Measurements from ENCODE around the gene HAPLN2.
A peak's percentile ranks its signal among the peaks of the same experiment; 100 is the strongest.

Gene HAPLN2

DNA sequence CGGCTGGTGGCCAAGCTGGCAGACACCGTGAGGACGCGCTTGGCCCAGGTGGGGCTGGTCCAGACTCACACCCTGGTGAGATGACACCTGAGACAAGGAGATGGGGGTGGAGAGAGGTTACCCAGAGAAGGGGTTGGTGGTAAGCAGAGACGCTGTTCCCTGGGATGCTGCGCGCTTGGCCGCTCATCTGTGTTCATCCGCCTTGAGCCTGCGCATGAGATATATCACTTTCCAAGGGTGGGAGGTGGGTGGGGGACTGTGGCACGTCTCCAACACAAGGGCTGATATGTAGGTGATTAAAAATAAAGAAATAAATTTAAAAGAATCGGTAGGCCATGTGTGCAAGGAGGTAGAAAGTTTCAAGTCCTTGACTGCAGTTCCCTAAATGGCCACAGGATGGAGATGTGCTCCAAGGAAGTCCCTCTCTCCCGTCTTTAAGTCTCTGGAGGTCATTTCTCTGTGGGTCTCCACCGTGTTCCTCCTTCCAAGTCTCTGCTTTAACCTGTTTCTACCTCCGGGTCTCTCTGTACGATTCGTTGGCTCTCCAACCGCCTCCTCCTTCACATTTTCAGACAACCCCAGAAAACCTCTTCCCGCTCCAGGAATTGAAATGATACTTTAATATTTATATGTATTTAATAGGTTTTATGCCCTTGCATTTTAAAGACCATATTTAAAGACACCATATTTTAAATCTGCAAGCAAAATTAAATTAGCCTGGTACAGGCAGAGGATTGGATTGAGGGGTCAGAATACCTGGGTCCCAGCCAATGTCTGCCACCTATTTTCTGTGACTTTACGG is 35.2 kb upstream of the HAPLN2 start:
- CTCF ChIA-PET, result interaction anchor here (0.6 to 3.3 kb wide), 11 partner anchors 7 to 201 kb away, joined by 3 to 18 read pairs (median 7); partner anchors contain the start of gene NAXE
- POLR2A ChIA-PET, result no interaction called here
- TF ChIP-seq GLIS1 (tag by site-specific recombination; IDR thresholded peaks at IDR 0.05) (peak; percentile 31; the same call in 1 of the 2 replicates), ZNF366 (tag by site-specific recombination; conservative IDR thresholded peaks at IDR 0.05) (peak; percentile 76), ZNF837 (tag by site-specific recombination; IDR thresholded peaks at IDR 0.05) (no peak), ZNF654 (tag by site-specific recombination; IDR thresholded peaks at IDR 0.05; ENCODE audit: low read depth) (peak; percentile 90), ZNF335 (tag by site-specific recombination; conservative IDR thresholded peaks at IDR 0.05) (0 out of 2 replicates have a peak, but pooled peaks have one; percentile 24), ZNF157 (tag by site-specific recombination; IDR thresholded peaks at IDR 0.05) (no peak)
- TF ChIP-seq, protein P1, sequence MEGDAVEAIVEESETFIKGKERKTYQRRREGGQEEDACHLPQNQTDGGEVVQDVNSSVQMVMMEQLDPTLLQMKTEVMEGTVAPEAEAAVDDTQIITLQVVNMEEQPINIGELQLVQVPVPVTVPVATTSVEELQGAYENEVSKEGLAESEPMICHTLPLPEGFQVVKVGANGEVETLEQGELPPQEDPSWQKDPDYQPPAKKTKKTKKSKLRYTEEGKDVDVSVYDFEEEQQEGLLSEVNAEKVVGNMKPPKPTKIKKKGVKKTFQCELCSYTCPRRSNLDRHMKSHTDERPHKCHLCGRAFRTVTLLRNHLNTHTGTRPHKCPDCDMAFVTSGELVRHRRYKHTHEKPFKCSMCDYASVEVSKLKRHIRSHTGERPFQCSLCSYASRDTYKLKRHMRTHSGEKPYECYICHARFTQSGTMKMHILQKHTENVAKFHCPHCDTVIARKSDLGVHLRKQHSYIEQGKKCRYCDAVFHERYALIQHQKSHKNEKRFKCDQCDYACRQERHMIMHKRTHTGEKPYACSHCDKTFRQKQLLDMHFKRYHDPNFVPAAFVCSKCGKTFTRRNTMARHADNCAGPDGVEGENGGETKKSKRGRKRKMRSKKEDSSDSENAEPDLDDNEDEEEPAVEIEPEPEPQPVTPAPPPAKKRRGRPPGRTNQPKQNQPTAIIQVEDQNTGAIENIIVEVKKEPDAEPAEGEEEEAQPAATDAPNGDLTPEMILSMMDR (tag by site-specific recombination; IDR thresholded peaks at IDR 0.05), result peak; percentile 69
- H3K4me1 ChIP-seq (ENCODE audit: control insufficient read depth, insufficient read depth, low read length), result no peaks in the 10 kb centered on the region
- no peaks in the 10 kb centered on the region for H3K36me3 ChIP-seq (ENCODE audit: control insufficient read depth in 2 of 2, insufficient read depth in 1 of 2, low read length in 2 of 2)
- H3K9me3 ChIP-seq (ENCODE audit: control insufficient read depth, insufficient read depth, low read depth, low read length), result no peaks in the 10 kb centered on the region
- H3K27ac ChIP-seq (ENCODE audit: extremely low read depth, low read depth, low read length), result no peak overlapping the region
- no peak overlapping the region for H3K4me3 ChIP-seq (ENCODE audit: low read depth, low read length)

DNA sequence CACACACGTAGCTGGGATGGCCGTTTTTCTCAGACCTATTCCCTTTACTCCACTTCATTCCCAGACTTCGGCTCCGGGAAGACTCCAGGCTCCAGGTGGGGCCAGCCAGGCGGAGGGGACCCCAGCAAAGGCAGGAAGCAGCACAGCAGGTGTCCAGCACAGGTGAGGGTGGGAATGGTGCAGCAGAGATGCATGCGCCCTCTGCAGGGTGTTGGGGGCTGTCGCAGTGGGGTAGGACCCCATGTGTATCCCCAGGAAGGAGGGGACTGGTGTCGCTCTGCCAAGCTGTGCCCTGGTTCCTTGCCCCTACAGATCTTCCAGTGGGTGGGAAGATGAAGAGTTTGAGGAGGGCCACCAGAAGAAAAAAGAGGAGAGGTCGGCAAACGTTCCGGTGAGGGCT is 34.4 kb upstream of the HAPLN2 start:
- Histone ChIP-seq H3K36me3 (ENCODE audit: control insufficient read depth in 2 of 2, insufficient read depth in 1 of 2, low read length in 2 of 2) (no peaks in the 10 kb centered on the region), H3K4me3 (ENCODE audit: low read depth, low read length) (no peak overlapping the region), H3K27ac (ENCODE audit: extremely low read depth, low read depth, low read length) (no peak overlapping the region), H3K4me1 (ENCODE audit: control insufficient read depth, insufficient read depth, low read length) (no peaks in the 10 kb centered on the region), H3K9me3 (ENCODE audit: control insufficient read depth, insufficient read depth, low read depth, low read length) (no peaks in the 10 kb centered on the region)
- no peak for TF ChIP-seq ZIC2 (tag by site-specific recombination; IDR thresholded peaks at IDR 0.05)
- no peak for TF ChIP-seq PBX3 (CRISPR knock-in tag; IDR thresholded peaks at IDR 0.05)
- peak; percentile 86; the same call in 1 of the 2 replicates for TF ChIP-seq ZNF2 (tag by site-specific recombination; IDR thresholded peaks at IDR 0.05)
- no peak for TF ChIP-seq ZNF585B (tag by site-specific recombination; IDR thresholded peaks at IDR 0.05)
- TF ChIP-seq, protein P1 (tag by site-specific recombination; IDR thresholded peaks at IDR 0.05), result peak; percentile 37; the same call in 1 of the 2 replicates
- TF ChIP-seq ZNF16 (tag by site-specific recombination; IDR thresholded peaks at IDR 0.05; ENCODE audit: low read depth), result no peak
- peak; percentile 31; the same call in 1 of the 2 replicates for TF ChIP-seq GLIS1 (tag by site-specific recombination; IDR thresholded peaks at IDR 0.05)
- TF ChIP-seq GLIS2 (tag by site-specific recombination; IDR thresholded peaks at IDR 0.05), result peak; percentile 48; the same call in 1 of the 2 replicates
- ChIA-PET POLR2A (no interaction called here), CTCF (interaction anchor here (0.7 to 3.3 kb wide), 14 partner anchors 9 to 201 kb away, joined by 3 to 18 read pairs (median 4); no protein-coding TSS in a partner anchor)

DNA sequence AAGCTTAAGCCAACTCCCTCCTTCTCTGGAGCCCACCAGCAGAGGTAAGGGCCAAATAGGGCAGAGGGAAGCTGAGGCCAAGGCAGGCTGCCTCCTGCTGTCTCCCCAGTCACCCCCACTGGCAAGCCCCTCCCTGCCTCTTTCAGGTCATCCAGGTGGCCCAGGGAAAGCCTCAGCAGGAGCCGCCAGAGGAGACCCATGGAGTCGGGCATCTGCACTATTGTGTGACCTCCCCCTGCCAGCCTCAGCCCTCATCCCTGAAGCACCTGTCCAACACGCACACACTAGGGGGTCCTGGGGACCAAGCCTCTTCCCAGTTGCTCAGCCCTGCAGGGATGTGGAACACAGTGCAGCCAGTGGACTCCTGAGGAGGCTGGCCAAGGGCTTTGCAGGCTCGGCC is 32.9 kb upstream of the HAPLN2 start:
- POLR2A ChIA-PET, result interaction anchor here (0.9 to 1.3 kb wide), 5 partner anchors 8 to 129 kb away, joined by 3 to 4 read pairs (median 4); no protein-coding TSS in a partner anchor
- Histone ChIP-seq H3K27ac (ENCODE audit: extremely low read depth, low read depth, low read length) (no peak overlapping the region), H3K36me3 (ENCODE audit: control insufficient read depth in 2 of 2, insufficient read depth in 1 of 2, low read length in 2 of 2) (no peaks in the 10 kb centered on the region), H3K4me1 (ENCODE audit: control insufficient read depth, insufficient read depth, low read length) (no peaks in the 10 kb centered on the region), H3K9me3 (ENCODE audit: control insufficient read depth, insufficient read depth, low read depth, low read length) (no peaks in the 10 kb centered on the region), H3K4me3 (ENCODE audit: low read depth, low read length) (no peak overlapping the region)
- CTCF ChIA-PET, result interaction anchor here (0.6 to 3.3 kb wide), 15 partner anchors 11 to 201 kb away, joined by 3 to 18 read pairs (median 5); no protein-coding TSS in a partner anchor
- no peak for TF ChIP-seq ZNF19 (tag by site-specific recombination; IDR thresholded peaks at IDR 0.05; ENCODE audit: low read depth)
- peak; percentile 84 for TF ChIP-seq ZIC2 (tag by site-specific recombination; IDR thresholded peaks at IDR 0.05)
- TF ChIP-seq GLIS1 (tag by site-specific recombination; IDR thresholded peaks at IDR 0.05), result peak; percentile 95
